Right lobe of liver (tissue), 4 donors: Measurements from ENCODE around the gene CHTF8.
"Not testable (repeated sequence)": the region's sequence is repeated elsewhere in the genome, so short reads cannot be mapped to it uniquely, and the experiment has no call there.

Source experiments
- POLR2A ChIP-seq: fragments of 450-650 bp; IDR thresholded peaks from one replicate; pipeline ENCODE4 v1.6.1; 2017; ENCODE audit warnings: antibody characterized with exemption, mild to moderate bottlenecking
- TF ChIP-seq, protein P1 (sequence below), 4 donors: fragments of 200-600 bp in 3 of 4; fragments of 450-650 bp in 1 of 4; IDR thresholded peaks; one replicate each; pipeline versions ENCODE4 v1.5.1 to v1.8.0; 2016 to 2022; ENCODE audit warnings: antibody characterized with exemption in 4 of 4, mild to moderate bottlenecking in 2 of 4
- donor health status: DM: no; HTN: no; CAD: no.
- donor health status: DM: no; HTN: no; CAD: no.
- donor health status: DM: no; HTN: yes; CAD: no.

- TF ChIP-seq, protein P1, sequence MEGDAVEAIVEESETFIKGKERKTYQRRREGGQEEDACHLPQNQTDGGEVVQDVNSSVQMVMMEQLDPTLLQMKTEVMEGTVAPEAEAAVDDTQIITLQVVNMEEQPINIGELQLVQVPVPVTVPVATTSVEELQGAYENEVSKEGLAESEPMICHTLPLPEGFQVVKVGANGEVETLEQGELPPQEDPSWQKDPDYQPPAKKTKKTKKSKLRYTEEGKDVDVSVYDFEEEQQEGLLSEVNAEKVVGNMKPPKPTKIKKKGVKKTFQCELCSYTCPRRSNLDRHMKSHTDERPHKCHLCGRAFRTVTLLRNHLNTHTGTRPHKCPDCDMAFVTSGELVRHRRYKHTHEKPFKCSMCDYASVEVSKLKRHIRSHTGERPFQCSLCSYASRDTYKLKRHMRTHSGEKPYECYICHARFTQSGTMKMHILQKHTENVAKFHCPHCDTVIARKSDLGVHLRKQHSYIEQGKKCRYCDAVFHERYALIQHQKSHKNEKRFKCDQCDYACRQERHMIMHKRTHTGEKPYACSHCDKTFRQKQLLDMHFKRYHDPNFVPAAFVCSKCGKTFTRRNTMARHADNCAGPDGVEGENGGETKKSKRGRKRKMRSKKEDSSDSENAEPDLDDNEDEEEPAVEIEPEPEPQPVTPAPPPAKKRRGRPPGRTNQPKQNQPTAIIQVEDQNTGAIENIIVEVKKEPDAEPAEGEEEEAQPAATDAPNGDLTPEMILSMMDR (IDR thresholded peaks at IDR 0.05): not testable (repeated sequence)
- not testable (repeated sequence) for TF ChIP-seq POLR2A
Observed at GRCh38 chr16:69149621-69150020, 17.2 kb upstream of the CHTF8 start.
